CD4-positive, alpha-beta T cell (primary cell): ENCODE measurements around the gene SHPK. TPM values are rescaled to one million over a fixed set of nuclear protein-coding genes. Genes with fewer than 3 reads are reported as not detected.

ENCODE experiments used
- ATAC-seq: fragments of 200-7000 bp; cut with Tn5 transposase; one replicate; pipeline ENCODE4 v1.10.0; 2022; ENCODE audit warnings: mild to moderate bottlenecking; ENCODE audit not compliant: poor library complexity
- CTCF ChIA-PET: fragments of 350-600 bp; sonication (Branson Sonifier 250); formaldehyde crosslinking; loops from one replicate; lab custom pipeline; 2021; ENCODE audit warnings: antibody characterized with exemption, inconsistent platforms; lab: Charles Lee
- POLR2A ChIA-PET: fragments of 350-600 bp; sonication (Branson Sonifier 250); formaldehyde crosslinking; loops from one replicate; lab custom pipeline; 2021; ENCODE audit warnings: antibody characterized with exemption, inconsistent platforms; lab: Charles Lee
- DNase-seq, 14 experiments: peaks; one replicate each; pipeline ENCODE4 v3.0.0-alpha.2; 2013 to 2020; ENCODE audit warnings: mixed read lengths in 2 of 14
- H3K27ac ChIP-seq, 2 donors: one replicate each; pipeline versions ENCODE4 v1.5.1 to v1.7.0; 2013; ENCODE audit warnings: low read length in 2 of 2, low read depth in 1 of 2, mild to moderate bottlenecking in 1 of 2
- H3K27me3 ChIP-seq, 2 experiments: 1 replicate in 1 of 2; 2 replicates in 1 of 2; pipeline versions ENCODE4 v1.6.1 to v1.7.0; 2013; ENCODE audit warnings: low read length in 2 of 2, control low read depth in 1 of 2, mild to moderate bottlenecking in 1 of 2, moderate library complexity in 1 of 2; ENCODE audit not compliant: insufficient read depth in 2 of 2, control insufficient read depth in 1 of 2
- H3K36me3 ChIP-seq: one replicate; pipeline ENCODE4 v1.6.1; 2013; ENCODE audit warnings: low read length, control low read depth; ENCODE audit not compliant: insufficient read depth
- H3K4me1 ChIP-seq: one replicate; pipeline ENCODE4 v1.6.1; 2013; ENCODE audit warnings: low read length, control low read depth; ENCODE audit not compliant: insufficient read depth
- H3K4me3 ChIP-seq: one replicate; pipeline ENCODE4 v1.5.1; 2013; ENCODE audit warnings: mild to moderate bottlenecking, low read length, moderate library complexity
- H3K9me3 ChIP-seq, 2 experiments: 1 replicate in 1 of 2; 2 replicates in 1 of 2; pipeline versions ENCODE4 v1.6.1 to v1.7.0; 2013; ENCODE audit warnings: low read length in 2 of 2, mild to moderate bottlenecking in 2 of 2, control low read depth in 1 of 2, moderate library complexity in 1 of 2; ENCODE audit not compliant: control insufficient read depth in 1 of 2, insufficient read depth in 1 of 2
- H3K27ac Mint-ChIP-seq: one replicate; pipeline ENCODE4 v1.8.0; 2020; ENCODE audit warnings: mixed read lengths
- H3K27me3 Mint-ChIP-seq: one replicate; pipeline ENCODE4 v1.8.0; 2021; ENCODE audit warnings: mixed read lengths
- H3K36me3 Mint-ChIP-seq: one replicate; pipeline ENCODE4 v1.8.0; 2021; ENCODE audit warnings: low read depth, mixed read lengths
- H3K4me1 Mint-ChIP-seq: one replicate; pipeline ENCODE4 v1.8.0; 2021; ENCODE audit warnings: low read depth, mixed read lengths
- H3K4me3 Mint-ChIP-seq: one replicate; pipeline ENCODE4 v1.8.0; 2020; ENCODE audit warnings: mild to moderate bottlenecking, mixed read lengths
- H3K9me3 Mint-ChIP-seq: one replicate; pipeline ENCODE4 v1.8.0; 2020; ENCODE audit warnings: mixed read lengths
- CTCF ChIP-seq: fragments of 200-600 bp; IDR thresholded peaks from one replicate; pipeline ENCODE4 v1.8.0; 2022; ENCODE audit warnings: antibody characterized with exemption, mild to moderate bottlenecking
- intact Hi-C, 2 experiments: fragments of 100-400 bp; cut with DNase I in 1 of 2; cut with micrococcal nuclease in 1 of 2; formaldehyde crosslinking; loops; one replicate each; pipeline versions ENCODE4 v1.15.1 to v1.9.0; 2023 to 2025; cut with DNase I, micrococcal nuclease
- total RNA-seq, 174 experiments: library from RNA in 2 of 174; stranded (reverse) in 2 of 174; gene quantifications; one replicate each; pipeline ENCODE4 v1.2.3 and lab custom pipeline; 2021 to 2026

SHPK gene
- total RNA-seq, 2 experiments from 2014 or later, result 3.4 TPM

GRCh38 chr17:3558603-3559269 lies 77.3 kb downstream of the SHPK start:
- ChIA-PET CTCF (no interaction called here), POLR2A (no interaction called here)
- H3K9me3 Mint-ChIP-seq, result no peaks in the 10 kb centered on the region
- peak overlapping the region; percentile 76 for H3K27ac Mint-ChIP-seq
- no peak overlapping the region for H3K27ac ChIP-seq
- no peaks in the 10 kb centered on the region for H3K27me3 Mint-ChIP-seq
- no peaks in the 10 kb centered on the region for H3K36me3 ChIP-seq
- no peak overlapping the region for H3K4me3 ChIP-seq
- no peak for TF ChIP-seq CTCF
- ATAC-seq, result peak; percentile 83
- H3K9me3 ChIP-seq, result no peaks in the 10 kb centered on the region
- intact Hi-C loops, result no loop called here
- no peaks in the 10 kb centered on the region for H3K36me3 Mint-ChIP-seq
- peaks cover 6% of the 10 kb centered on the region for H3K4me1 Mint-ChIP-seq
- peaks cover 19% of the 10 kb centered on the region for H3K4me1 ChIP-seq
- peak in 13 of 14 experiments; percentile 3 to 81 (median 28) for DNase-seq
- no peak overlapping the region for H3K4me3 Mint-ChIP-seq
- no peaks in the 10 kb centered on the region for H3K27me3 ChIP-seq

Other genes with a start within 250 kb of the SHPK start
- 1 to 10 TPM in 1 of 2 experiments, under 1 TPM in 1; 0.55 to 1.3 TPM for gene OR3A2, start 249.9 kb downstream of the SHPK start, total RNA-seq
- gene OR1E1, start 237.8 kb downstream of the SHPK start, total RNA-seq, result not detected
- not detected for gene OR3A3, start 224.9 kb downstream of the SHPK start, total RNA-seq
- gene OR1E2, start 202.4 kb downstream of the SHPK start, total RNA-seq, result not detected
- under 1 TPM; 0.80 to 0.92 TPM for gene SPATA22, start 164.4 kb downstream of the SHPK start, total RNA-seq
- not detected for gene ASPA, start 160.3 kb downstream of the SHPK start, total RNA-seq
- gene TRPV3, start 78.4 kb downstream of the SHPK start, total RNA-seq, result under 1 TPM; 0.25 to 0.56 TPM
- 1 to 10 TPM; 2.3 to 2.8 TPM for gene TRPV1, start 26.8 kb downstream of the SHPK start, total RNA-seq
- gene CTNS, start 510 bp upstream of the SHPK start, total RNA-seq, result 1 to 10 TPM; 3.3 to 4.9 TPM
- gene TAX1BP3, start 32.3 kb upstream of the SHPK start, total RNA-seq, result 1 to 10 TPM; 6.0 to 6.6 TPM
- 10 to 100 TPM; 28.8 to 29.6 TPM for gene EMC6, start 32.6 kb upstream of the SHPK start, total RNA-seq
- 10 to 100 TPM; 14.3 to 16.0 TPM for gene P2RX5, start 59.9 kb upstream of the SHPK start, total RNA-seq
- under 1 TPM; 0.22 to 0.25 TPM for gene HASPIN, start 87.7 kb upstream of the SHPK start, total RNA-seq
- 10 to 100 TPM; 15.8 to 18.3 TPM for gene ITGAE, start 164.9 kb upstream of the SHPK start, total RNA-seq
- gene NCBP3, start 210.0 kb upstream of the SHPK start, total RNA-seq, result 10 to 100 TPM; 25.0 to 29.5 TPM